Endodermal cell (in vitro differentiated cells): ENCODE measurements around the gene SYNCRIP. TPM values are rescaled to one million over a fixed set of nuclear protein-coding genes. Genes with fewer than 3 reads are reported as not detected.

ENCODE experiments used
- DNase-seq: peaks from one replicate; pipeline ENCODE4 v3.0.0-alpha.2; 2017
- H3K27ac ChIP-seq: 2 replicates; pipeline ENCODE4 v1.5.1; 2013; ENCODE audit warnings: mild to moderate bottlenecking, low read depth, low read length, moderate library complexity
- H3K27me3 ChIP-seq: 2 replicates; pipeline ENCODE4 v1.6.1; 2013; ENCODE audit warnings: mild to moderate bottlenecking, low read length, moderate library complexity; ENCODE audit not compliant: insufficient read depth, control insufficient read depth, poor library complexity, severe bottlenecking
- H3K36me3 ChIP-seq: 2 replicates; pipeline ENCODE4 v1.7.0; 2013; ENCODE audit warnings: mild to moderate bottlenecking, low read length, moderate library complexity; ENCODE audit not compliant: control insufficient read depth, insufficient read depth
- H3K4me1 ChIP-seq: one replicate; pipeline ENCODE4 v1.7.0; 2013; ENCODE audit warnings: low read length; ENCODE audit not compliant: control insufficient read depth, insufficient read depth
- H3K4me3 ChIP-seq: 2 replicates; pipeline ENCODE4 v1.5.1; 2013; ENCODE audit warnings: mild to moderate bottlenecking, low read length, moderate library complexity
- H3K9ac ChIP-seq: 2 replicates; pipeline ENCODE4 v1.6.1; 2013; ENCODE audit warnings: mild to moderate bottlenecking, low read length, moderate library complexity; ENCODE audit not compliant: poor library complexity, severe bottlenecking; ENCODE audit errors: extremely low read depth
- H3K9me3 ChIP-seq: 2 replicates; pipeline ENCODE4 v1.6.1; 2013; ENCODE audit warnings: mild to moderate bottlenecking, low read length, moderate library complexity; ENCODE audit not compliant: control insufficient read depth
- H3K27ac Mint-ChIP-seq: 2 replicates; pipeline ENCODE4 v1.8.0; 2020; ENCODE audit warnings: mixed read lengths
- H3K27me3 Mint-ChIP-seq: 2 replicates; pipeline ENCODE4 v1.8.0; 2021; ENCODE audit warnings: mild to moderate bottlenecking, mixed read lengths; ENCODE audit not compliant: insufficient read depth
- H3K36me3 Mint-ChIP-seq: 2 replicates; pipeline ENCODE4 v1.8.0; 2020; ENCODE audit warnings: low read depth, mixed read lengths
- H3K4me1 Mint-ChIP-seq: 2 replicates; pipeline ENCODE4 v1.8.0; 2020; ENCODE audit warnings: mixed read lengths
- H3K4me3 Mint-ChIP-seq: 2 replicates; pipeline ENCODE4 v1.8.0; 2020; ENCODE audit warnings: mild to moderate bottlenecking, moderate library complexity, mixed read lengths
- H3K9me3 Mint-ChIP-seq: 2 replicates; pipeline ENCODE4 v1.8.0; 2020; ENCODE audit warnings: mild to moderate bottlenecking, mixed read lengths
- WGBS, 2 experiments: methylation state at CpG; one replicate each; pipeline versions ENCODE4 v1.1.5 to v1.1.7; 2013; ENCODE audit warnings: missing lambda C conversion rate in 2 of 2, mixed read lengths in 1 of 2; ENCODE audit not compliant: insufficient coverage in 1 of 2, insufficient read length in 1 of 2; 5-methylcytosine and 5-hydroxymethylcytosine counted together
- total RNA-seq, 2 donors: library from RNA; stranded (reverse); fragmentation: NEBNext Ultra II Directional in 1 of 2; extraction: Animal tissue kit (Norgen Biotek cat#: 25700) in 1 of 2; gene quantifications; 2 replicates in 1 of 2; 3 replicates in 1 of 2; pipeline ENCODE4 v1.2.1, GENCODE V29; 2021
- TF ChIP-seq, protein P1 (sequence below): fragments of 200-600 bp; sonication (generic); conservative IDR thresholded peaks from 2 replicates; pipeline ENCODE4 v1.5.0; 2021; ENCODE audit warnings: antibody characterized with exemption, mild to moderate bottlenecking

Gene SYNCRIP
- total RNA-seq, 2 donors from 2014 or later = 121 to 123 TPM

DNA sequence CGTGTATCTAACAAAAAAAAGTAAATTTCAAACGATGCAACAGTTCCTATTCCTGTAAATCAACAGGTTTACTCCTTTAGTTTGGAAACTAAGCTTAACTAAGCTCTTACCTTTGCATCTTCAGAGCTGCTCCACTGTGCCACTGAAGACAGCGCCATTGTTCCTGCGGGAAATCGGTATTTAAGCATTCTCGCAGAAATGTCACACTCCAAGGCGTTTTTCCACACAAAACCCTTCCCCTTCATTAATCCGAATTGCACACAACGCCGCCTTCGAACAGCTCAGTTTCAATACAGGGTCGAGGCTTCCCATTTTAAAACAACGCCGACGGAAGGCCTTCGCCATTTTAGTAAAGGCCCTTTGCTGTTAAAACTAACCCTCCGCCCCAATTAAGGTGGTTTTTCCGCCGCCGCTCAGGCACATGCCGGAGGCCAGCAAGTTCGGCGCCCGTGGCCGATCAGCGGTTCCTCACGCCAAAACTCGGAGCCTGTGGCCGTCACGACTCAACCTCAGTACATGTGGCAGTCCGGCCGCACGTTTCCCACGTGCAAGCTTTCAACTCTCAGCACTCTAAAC, 35.4 kb upstream of the SYNCRIP start:
- Mint-ChIP-seq H3K36me3 (peaks cover 32% of the 10 kb centered on the region), H3K27me3 (no peaks in the 10 kb centered on the region), H3K9me3 (peaks cover 3% of the 10 kb centered on the region), H3K4me3 (peak overlapping the region; percentile 100), H3K27ac (peak overlapping the region; percentile 99), H3K4me1 (peaks cover 14% of the 10 kb centered on the region)
- Histone ChIP-seq H3K4me1 (no peaks in the 10 kb centered on the region), H3K36me3 (peaks cover 44% of the 10 kb centered on the region), H3K4me3 (peak overlapping the region; percentile 96), H3K27me3 (no peaks in the 10 kb centered on the region), H3K9ac (peak overlapping the region; percentile 99), H3K9me3 (peaks cover 5% of the 10 kb centered on the region), H3K27ac (peak overlapping the region; percentile 74)
- DNase-seq = no peak
- 0% methylated on average over 32 to 34 of the region's 34 CpGs for WGBS, 2 experiments
- TF ChIP-seq, protein P1, sequence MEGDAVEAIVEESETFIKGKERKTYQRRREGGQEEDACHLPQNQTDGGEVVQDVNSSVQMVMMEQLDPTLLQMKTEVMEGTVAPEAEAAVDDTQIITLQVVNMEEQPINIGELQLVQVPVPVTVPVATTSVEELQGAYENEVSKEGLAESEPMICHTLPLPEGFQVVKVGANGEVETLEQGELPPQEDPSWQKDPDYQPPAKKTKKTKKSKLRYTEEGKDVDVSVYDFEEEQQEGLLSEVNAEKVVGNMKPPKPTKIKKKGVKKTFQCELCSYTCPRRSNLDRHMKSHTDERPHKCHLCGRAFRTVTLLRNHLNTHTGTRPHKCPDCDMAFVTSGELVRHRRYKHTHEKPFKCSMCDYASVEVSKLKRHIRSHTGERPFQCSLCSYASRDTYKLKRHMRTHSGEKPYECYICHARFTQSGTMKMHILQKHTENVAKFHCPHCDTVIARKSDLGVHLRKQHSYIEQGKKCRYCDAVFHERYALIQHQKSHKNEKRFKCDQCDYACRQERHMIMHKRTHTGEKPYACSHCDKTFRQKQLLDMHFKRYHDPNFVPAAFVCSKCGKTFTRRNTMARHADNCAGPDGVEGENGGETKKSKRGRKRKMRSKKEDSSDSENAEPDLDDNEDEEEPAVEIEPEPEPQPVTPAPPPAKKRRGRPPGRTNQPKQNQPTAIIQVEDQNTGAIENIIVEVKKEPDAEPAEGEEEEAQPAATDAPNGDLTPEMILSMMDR = no peak

DNA sequence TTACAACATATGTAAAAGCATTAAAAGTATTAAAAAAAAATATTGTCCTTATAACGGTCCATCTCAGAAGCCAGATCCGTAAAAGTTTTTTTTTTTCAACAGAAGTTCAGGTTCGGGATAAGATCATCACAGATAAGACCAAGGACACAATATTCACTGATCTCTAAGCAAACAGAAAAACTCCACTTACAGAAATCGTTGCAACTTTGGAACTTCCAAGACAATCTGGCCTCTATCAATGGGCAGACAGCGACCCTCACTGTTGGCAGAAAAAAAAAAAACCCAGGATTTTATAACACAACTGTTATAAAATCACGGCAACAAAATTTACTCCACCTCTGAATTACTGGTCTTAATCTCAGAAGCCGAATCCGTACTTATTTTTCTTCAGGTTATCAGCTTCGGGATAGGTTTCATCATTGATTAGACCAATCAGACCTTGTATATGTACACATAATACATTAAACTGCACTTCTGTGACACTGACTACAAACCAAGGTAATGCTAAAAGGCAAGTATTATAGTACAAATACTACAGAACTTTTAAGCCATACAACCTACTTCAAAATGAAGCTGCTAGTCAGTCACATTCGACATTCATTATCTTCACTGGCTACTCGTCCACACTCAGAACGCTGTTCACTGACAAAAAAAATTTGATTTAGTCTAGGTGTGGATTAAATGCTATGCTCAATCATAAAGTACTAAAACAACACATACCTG, 34.7 kb upstream of the SYNCRIP start:
- peak overlapping the region; percentile 96 for H3K4me3 ChIP-seq
- H3K4me1 ChIP-seq = no peaks in the 10 kb centered on the region
- no peaks in the 10 kb centered on the region for H3K27me3 Mint-ChIP-seq
- H3K9me3 Mint-ChIP-seq = peaks cover 3% of the 10 kb centered on the region
- H3K27ac Mint-ChIP-seq = peak overlapping the region; percentile 99
- DNase-seq = no peak
- no peak overlapping the region for H3K27ac ChIP-seq
- peak overlapping the region; percentile 100 for H3K4me3 Mint-ChIP-seq
- H3K36me3 Mint-ChIP-seq = peaks cover 32% of the 10 kb centered on the region
- no peaks in the 10 kb centered on the region for H3K27me3 ChIP-seq
- peaks cover 5% of the 10 kb centered on the region for H3K9me3 ChIP-seq
- TF ChIP-seq, protein P1 = peak; percentile 44
- 0% methylated on average over 4 to 12 of the region's 12 CpGs for WGBS, 2 experiments
- H3K4me1 Mint-ChIP-seq = peaks cover 14% of the 10 kb centered on the region
- peaks cover 49% of the 10 kb centered on the region for H3K36me3 ChIP-seq
- peak overlapping the region; percentile 99 for H3K9ac ChIP-seq

DNA sequence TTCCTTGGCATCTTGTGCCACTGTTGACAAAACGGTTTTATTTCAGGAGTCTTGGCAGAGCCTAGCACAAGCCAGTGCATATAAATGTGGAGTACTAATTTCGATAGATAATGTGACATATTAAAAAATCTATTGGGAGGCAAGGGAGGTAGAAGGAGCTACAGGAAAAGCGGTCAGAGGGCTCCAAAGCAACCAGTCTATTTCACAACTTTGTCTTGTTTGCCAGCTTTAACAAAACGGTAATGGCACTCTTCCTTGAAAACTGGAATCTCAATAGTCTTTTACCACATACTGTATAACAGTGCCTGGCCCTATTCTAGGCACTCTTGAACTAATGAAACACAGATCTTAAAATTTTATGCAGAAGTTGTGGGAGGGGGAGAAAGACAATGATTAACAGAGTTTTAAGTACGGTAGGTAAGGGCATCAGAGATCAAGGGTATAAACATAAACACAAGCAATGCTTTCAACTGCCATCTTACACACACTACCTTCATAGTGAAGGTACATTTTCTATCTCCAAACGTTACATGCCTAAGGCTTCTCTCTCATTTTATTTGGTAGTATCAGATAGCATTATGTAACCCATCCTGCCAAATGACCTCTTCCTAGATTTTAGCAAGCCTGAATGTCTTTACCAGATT, 33.5 kb upstream of the SYNCRIP start:
- peaks cover 1% of the 10 kb centered on the region for H3K9me3 Mint-ChIP-seq

More for the DNA sequence above, 33.5 kb upstream of the SYNCRIP start:
- H3K27ac ChIP-seq = no peak overlapping the region
- peak overlapping the region; percentile 100 for H3K4me3 Mint-ChIP-seq
- TF ChIP-seq, protein P1 = no peak
- H3K36me3 ChIP-seq = peaks cover 49% of the 10 kb centered on the region
- H3K27ac Mint-ChIP-seq = peak overlapping the region; percentile 80
- WGBS, 2 experiments = 22 to 39% methylated on average over 3 to 6 of the region's 6 CpGs
- H3K4me1 ChIP-seq = no peaks in the 10 kb centered on the region
- peaks cover 37% of the 10 kb centered on the region for H3K36me3 Mint-ChIP-seq
- no peak for DNase-seq
- H3K27me3 ChIP-seq = no peaks in the 10 kb centered on the region
- peak overlapping the region; percentile 96 for H3K4me3 ChIP-seq
- H3K4me1 Mint-ChIP-seq = peaks cover 14% of the 10 kb centered on the region
- H3K27me3 Mint-ChIP-seq = no peaks in the 10 kb centered on the region
- H3K9ac ChIP-seq = peak overlapping the region; percentile 99
- H3K9me3 ChIP-seq = no peaks in the 10 kb centered on the region
